GM12878 (cell line): ENCODE data around the gene HLA-DRB1. TPM values are rescaled to one million over a fixed set of nuclear protein-coding genes. Genes with fewer than 3 reads are reported as not detected.
A peak's percentile ranks its signal among the peaks of the same experiment; 100 is the strongest.

Experiments
- ATF7 ChIP-seq: fragments of 450-650 bp; IDR thresholded peaks from 2 replicates; pipeline ENCODE4 v1.6.1; 2016; ENCODE audit warnings: low read depth, mild to moderate bottlenecking
- BHLHE40 ChIP-seq, 2 experiments: fragments of 450-650 bp in 1 of 2; IDR thresholded peaks; 2 replicates each; pipeline ENCODE4 v1.6.1; 2011 to 2017; ENCODE audit warnings: low read depth in 2 of 2, borderline replicate concordance in 1 of 2, improper control_type of control experiment in 1 of 2, low read length in 1 of 2, mild to moderate bottlenecking in 1 of 2
- EP300 ChIP-seq, 2 experiments: fragments of 150-350 bp in 1 of 2; IDR thresholded peaks; 2 replicates each; pipeline ENCODE4 v1.6.1; 2011 to 2012; ENCODE audit warnings: low read depth in 2 of 2, low read length in 2 of 2, borderline replicate concordance in 1 of 2, improper control_type of control experiment in 1 of 2, inconsistent platforms in 1 of 2; ENCODE audit not compliant: control insufficient read depth in 1 of 2
- HCFC1 ChIP-seq: fragments of 150-350 bp; IDR thresholded peaks from 2 replicates; pipeline ENCODE4 v1.6.1; 2014; ENCODE audit warnings: low read length
- MEF2B ChIP-seq: fragments of 450-650 bp; IDR thresholded peaks from 2 replicates; pipeline ENCODE4 v1.6.1; 2018; ENCODE audit warnings: mild to moderate bottlenecking, moderate library complexity; ENCODE audit not compliant: partially characterized antibody, poor library complexity, severe bottlenecking
- MYB ChIP-seq: fragments of 150-350 bp; IDR thresholded peaks from 2 replicates; pipeline ENCODE4 v1.6.1; 2014; ENCODE audit warnings: mild to moderate bottlenecking, low read depth, low read length, borderline replicate concordance
- NFIC ChIP-seq: IDR thresholded peaks from 2 replicates; pipeline ENCODE4 v1.6.1; 2012; ENCODE audit warnings: low read depth, mild to moderate bottlenecking, inconsistent platforms, low read length, moderate library complexity
- NFYB ChIP-seq: IDR thresholded peaks from 2 replicates; pipeline ENCODE4 v1.6.1; 2011; ENCODE audit warnings: low read depth, mild to moderate bottlenecking, low read length, improper control_type of control experiment, moderate library complexity; ENCODE audit not compliant: insufficient read depth
- PAX5 ChIP-seq: IDR thresholded peaks from 2 replicates; pipeline ENCODE4 v1.6.1; 2011; ENCODE audit warnings: low read depth, low read length, borderline replicate concordance
- PML ChIP-seq: IDR thresholded peaks from 2 replicates; pipeline ENCODE4 v1.6.1; 2012; ENCODE audit warnings: low read length, inconsistent platforms
- POU2F2 ChIP-seq: IDR thresholded peaks from 3 replicates; pipeline ENCODE4 v1.6.1; 2011; ENCODE audit warnings: low read depth, mild to moderate bottlenecking, low read length, borderline replicate concordance
- RUNX3 ChIP-seq: IDR thresholded peaks from 2 replicates; pipeline ENCODE4 v1.6.1; 2012; ENCODE audit warnings: low read length, inconsistent platforms
- SMAD5 ChIP-seq: IDR thresholded peaks from 2 replicates; pipeline ENCODE4 v1.6.1; 2016; ENCODE audit warnings: antibody characterized with exemption, low read depth
- SRF ChIP-seq, 2 experiments: IDR thresholded peaks; 2 replicates each; pipeline ENCODE4 v1.6.1; 2011; ENCODE audit warnings: low read depth in 2 of 2, low read length in 2 of 2, mild to moderate bottlenecking in 1 of 2, moderate library complexity in 1 of 2
- STAT3 ChIP-seq: IDR thresholded peaks from 2 replicates; pipeline ENCODE4 v1.6.1; 2011; ENCODE audit warnings: low read depth, low read length, improper control_type of control experiment
- TCF12 ChIP-seq: IDR thresholded peaks from 2 replicates; pipeline ENCODE4 v1.6.1; 2011; ENCODE audit warnings: low read depth, mild to moderate bottlenecking, low read length
- ZNF384 ChIP-seq: IDR thresholded peaks from 2 replicates; pipeline ENCODE4 v1.6.1; 2012; ENCODE audit warnings: low read depth, mild to moderate bottlenecking, low read length, improper control_type of control experiment, borderline replicate concordance
- polyA plus RNA-seq, 11 experiments: library from polyadenylated mRNA; depleted of rRNA in 4 of 11; unstranded in 6 of 11; stranded (reverse) in 5 of 11; fragments of >200 nt; fragmentation: Nextera tagmentation in 4 of 11; fragmentation: Illumina TruSeq in 1 of 11; extraction: Ambion mirVana in 4 of 11; extraction: Trizol in 1 of 11; gene quantifications; 1 replicate in 1 of 11; 2 replicates in 10 of 11; pipeline versions ENCODE4 v1.2.1 to v1.2.3, GENCODE V29; 2011 to 2016; ENCODE audit warnings: inconsistent platforms in 2 of 11, missing spikeins in 2 of 11, low read depth in 1 of 11
- total RNA-seq, 4 experiments: library from RNA; depleted of rRNA in 3 of 4; stranded (reverse); fragments of >200 nt in 3 of 4; fragmentation: Illumina TruSeq in 1 of 4; extraction: Trizol in 1 of 4; gene quantifications; 2 replicates each; pipeline versions ENCODE4 v1.2.1 to v1.2.3, GENCODE V29; 2013 to 2021
- TF ChIP-seq, protein P1 (sequence below): fragments of 450-650 bp; IDR thresholded peaks from 2 replicates; pipeline ENCODE4 v1.6.1; 2018; ENCODE audit warnings: borderline replicate concordance, mild to moderate bottlenecking; ENCODE audit not compliant: partially characterized antibody
- TF ChIP-seq, protein P2 (sequence below): IDR thresholded peaks from 2 replicates; pipeline ENCODE4 v1.6.1; 2011; ENCODE audit warnings: low read depth, low read length, improper control_type of control experiment, borderline replicate concordance
- TF ChIP-seq, protein P3 (sequence below): IDR thresholded peaks from 2 replicates; pipeline ENCODE4 v1.6.1; 2012; ENCODE audit warnings: improper control_type of control experiment, low read depth, low read length; ENCODE audit not compliant: insufficient replicate concordance

HLA-DRB1 gene
- total and polyA plus RNA-seq, 10 of the 15 experiments (the other 5 are each of a cell fraction or from before 2014, with no cell fraction given): 312 to 1,082 (median 604) TPM

DNA sequence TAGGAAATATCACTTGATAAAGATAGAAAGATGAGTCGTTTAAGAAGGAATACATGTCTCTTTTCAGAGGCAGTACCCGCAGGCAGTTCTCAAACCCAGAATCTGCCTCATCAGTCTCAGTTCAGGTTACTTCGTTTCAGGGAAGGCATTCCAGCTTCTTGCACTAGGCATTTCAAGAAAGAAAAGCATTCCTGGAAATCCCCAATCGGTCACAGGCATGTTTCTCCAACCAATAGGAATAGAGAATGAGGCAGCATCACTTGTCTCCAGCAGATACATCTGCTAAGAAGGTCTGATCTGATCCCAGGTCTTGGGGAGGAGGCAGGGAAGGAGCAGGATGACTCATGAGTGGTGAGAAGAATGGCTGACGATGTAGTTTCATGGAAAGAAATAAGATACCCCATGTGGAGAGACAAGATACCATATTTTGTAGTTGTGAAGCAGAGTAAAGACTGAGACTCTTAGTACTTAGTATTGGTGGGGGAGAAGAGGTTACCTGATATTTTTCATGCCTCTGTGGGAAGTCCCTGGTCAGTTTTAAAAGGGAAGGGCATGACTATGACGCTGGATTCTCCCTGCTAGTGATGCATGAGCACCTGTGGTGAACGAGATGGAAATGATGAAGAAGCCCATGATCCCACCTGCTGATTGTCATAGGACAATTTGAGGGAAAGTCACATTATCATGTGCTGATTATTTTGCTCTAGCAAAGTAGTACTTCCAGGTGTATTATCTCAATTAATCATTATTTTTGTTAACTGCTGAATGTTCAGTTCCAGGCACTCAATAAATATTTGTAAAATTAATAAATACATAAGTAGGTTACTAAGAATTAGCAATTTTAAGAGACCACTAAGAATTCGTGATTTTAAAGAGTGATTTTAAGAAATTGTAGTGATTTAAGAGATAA is 20.3 kb upstream of the HLA-DRB1 start (continued):
- peak; percentile 51; the same call in 1 of the 2 replicates for TF ChIP-seq PAX5
- no peak for TF ChIP-seq HCFC1
- TF ChIP-seq, protein P1, sequence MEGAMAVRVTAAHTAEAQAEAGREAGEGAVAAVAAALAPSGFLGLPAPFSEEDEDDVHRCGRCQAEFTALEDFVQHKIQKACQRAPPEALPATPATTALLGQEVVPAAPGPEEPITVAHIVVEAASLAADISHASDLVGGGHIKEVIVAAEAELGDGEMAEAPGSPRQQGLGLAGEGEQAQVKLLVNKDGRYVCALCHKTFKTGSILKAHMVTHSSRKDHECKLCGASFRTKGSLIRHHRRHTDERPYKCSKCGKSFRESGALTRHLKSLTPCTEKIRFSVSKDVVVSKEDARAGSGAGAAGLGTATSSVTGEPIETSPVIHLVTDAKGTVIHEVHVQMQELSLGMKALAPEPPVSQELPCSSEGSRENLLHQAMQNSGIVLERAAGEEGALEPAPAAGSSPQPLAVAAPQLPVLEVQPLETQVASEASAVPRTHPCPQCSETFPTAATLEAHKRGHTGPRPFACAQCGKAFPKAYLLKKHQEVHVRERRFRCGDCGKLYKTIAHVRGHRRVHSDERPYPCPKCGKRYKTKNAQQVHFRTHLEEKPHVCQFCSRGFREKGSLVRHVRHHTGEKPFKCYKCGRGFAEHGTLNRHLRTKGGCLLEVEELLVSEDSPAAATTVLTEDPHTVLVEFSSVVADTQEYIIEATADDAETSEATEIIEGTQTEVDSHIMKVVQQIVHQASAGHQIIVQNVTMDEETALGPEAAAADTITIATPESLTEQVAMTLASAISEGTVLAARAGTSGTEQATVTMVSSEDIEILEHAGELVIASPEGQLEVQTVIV: no peak
- TF ChIP-seq SMAD5: peak; percentile 65; the same call in 1 of the 2 replicates
- TF ChIP-seq POU2F2: peak; percentile 82; the same call in 2 of the 3 replicates
- TF ChIP-seq, protein P2, sequence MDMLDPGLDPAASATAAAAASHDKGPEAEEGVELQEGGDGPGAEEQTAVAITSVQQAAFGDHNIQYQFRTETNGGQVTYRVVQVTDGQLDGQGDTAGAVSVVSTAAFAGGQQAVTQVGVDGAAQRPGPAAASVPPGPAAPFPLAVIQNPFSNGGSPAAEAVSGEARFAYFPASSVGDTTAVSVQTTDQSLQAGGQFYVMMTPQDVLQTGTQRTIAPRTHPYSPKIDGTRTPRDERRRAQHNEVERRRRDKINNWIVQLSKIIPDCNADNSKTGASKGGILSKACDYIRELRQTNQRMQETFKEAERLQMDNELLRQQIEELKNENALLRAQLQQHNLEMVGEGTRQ: no peak
- peak; percentile 91 for TF ChIP-seq NFIC
- TF ChIP-seq MYB: no peak
- peak; percentile 86 for TF ChIP-seq ATF7
- TF ChIP-seq NFYB: peak; percentile 81
- no peak for TF ChIP-seq STAT3
- TF ChIP-seq EP300 (IDR thresholded peaks at IDR 0.05; ENCODE audit: borderline replicate concordance in 1 of 2, control insufficient read depth in 1 of 2, low read depth in 2 of 2, low read length in 2 of 2): peak; percentile 30 to 68; a peak in 2 of 4 replicates
- no peak for TF ChIP-seq SRF (IDR thresholded peaks at IDR 0.05; ENCODE audit: low read depth in 2 of 2, low read length in 2 of 2)
- peak; percentile 23 to 79; a peak in 2 of 4 replicates for TF ChIP-seq BHLHE40 (IDR thresholded peaks at IDR 0.05; ENCODE audit: borderline replicate concordance in 1 of 2, low read depth in 2 of 2, low read length in 1 of 2)
- TF ChIP-seq ZNF384: no peak
- no peak for TF ChIP-seq MEF2B
- TF ChIP-seq RUNX3: peak; percentile 85
- TF ChIP-seq, protein P3, sequence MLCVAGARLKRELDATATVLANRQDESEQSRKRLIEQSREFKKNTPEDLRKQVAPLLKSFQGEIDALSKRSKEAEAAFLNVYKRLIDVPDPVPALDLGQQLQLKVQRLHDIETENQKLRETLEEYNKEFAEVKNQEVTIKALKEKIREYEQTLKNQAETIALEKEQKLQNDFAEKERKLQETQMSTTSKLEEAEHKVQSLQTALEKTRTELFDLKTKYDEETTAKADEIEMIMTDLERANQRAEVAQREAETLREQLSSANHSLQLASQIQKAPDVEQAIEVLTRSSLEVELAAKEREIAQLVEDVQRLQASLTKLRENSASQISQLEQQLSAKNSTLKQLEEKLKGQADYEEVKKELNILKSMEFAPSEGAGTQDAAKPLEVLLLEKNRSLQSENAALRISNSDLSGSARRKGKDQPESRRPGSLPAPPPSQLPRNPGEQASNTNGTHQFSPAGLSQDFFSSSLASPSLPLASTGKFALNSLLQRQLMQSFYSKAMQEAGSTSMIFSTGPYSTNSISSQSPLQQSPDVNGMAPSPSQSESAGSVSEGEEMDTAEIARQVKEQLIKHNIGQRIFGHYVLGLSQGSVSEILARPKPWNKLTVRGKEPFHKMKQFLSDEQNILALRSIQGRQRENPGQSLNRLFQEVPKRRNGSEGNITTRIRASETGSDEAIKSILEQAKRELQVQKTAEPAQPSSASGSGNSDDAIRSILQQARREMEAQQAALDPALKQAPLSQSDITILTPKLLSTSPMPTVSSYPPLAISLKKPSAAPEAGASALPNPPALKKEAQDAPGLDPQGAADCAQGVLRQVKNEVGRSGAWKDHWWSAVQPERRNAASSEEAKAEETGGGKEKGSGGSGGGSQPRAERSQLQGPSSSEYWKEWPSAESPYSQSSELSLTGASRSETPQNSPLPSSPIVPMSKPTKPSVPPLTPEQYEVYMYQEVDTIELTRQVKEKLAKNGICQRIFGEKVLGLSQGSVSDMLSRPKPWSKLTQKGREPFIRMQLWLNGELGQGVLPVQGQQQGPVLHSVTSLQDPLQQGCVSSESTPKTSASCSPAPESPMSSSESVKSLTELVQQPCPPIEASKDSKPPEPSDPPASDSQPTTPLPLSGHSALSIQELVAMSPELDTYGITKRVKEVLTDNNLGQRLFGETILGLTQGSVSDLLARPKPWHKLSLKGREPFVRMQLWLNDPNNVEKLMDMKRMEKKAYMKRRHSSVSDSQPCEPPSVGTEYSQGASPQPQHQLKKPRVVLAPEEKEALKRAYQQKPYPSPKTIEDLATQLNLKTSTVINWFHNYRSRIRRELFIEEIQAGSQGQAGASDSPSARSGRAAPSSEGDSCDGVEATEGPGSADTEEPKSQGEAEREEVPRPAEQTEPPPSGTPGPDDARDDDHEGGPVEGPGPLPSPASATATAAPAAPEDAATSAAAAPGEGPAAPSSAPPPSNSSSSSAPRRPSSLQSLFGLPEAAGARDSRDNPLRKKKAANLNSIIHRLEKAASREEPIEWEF: no peak
- TF ChIP-seq TCF12: peak; percentile 66; the same call in 1 of the 2 replicates
- TF ChIP-seq PML: peak; percentile 83
